Common myeloid progenitor, CD34-positive (primary cell): ENCODE measurements around the gene MKI67.

Experiments
- CTCF ChIA-PET: fragments of 350-600 bp; sonication (Branson Sonifier 250); formaldehyde crosslinking; loops from one replicate; lab custom pipeline; 2021; ENCODE audit warnings: antibody characterized with exemption; lab: Charles Lee
- POLR2A ChIA-PET: fragments of 350-600 bp; sonication (Branson Sonifier 250); formaldehyde crosslinking; loops from one replicate; lab custom pipeline; 2021; ENCODE audit warnings: antibody characterized with exemption; lab: Charles Lee
- DNase-seq, 3 donors: peaks; one replicate each; pipeline versions ENCODE4 v3.0.0 to v3.0.0-alpha.2; 2013
- H3K27ac ChIP-seq, 2 experiments: 1 replicate in 1 of 2; 2 replicates in 1 of 2; pipeline ENCODE4 v1.7.0; 2013; ENCODE audit warnings: inconsistent platforms in 2 of 2, low read length in 2 of 2, mild to moderate bottlenecking in 2 of 2, low read depth in 1 of 2, moderate library complexity in 1 of 2; ENCODE audit not compliant: severe bottlenecking in 2 of 2, insufficient read depth in 1 of 2, poor library complexity in 1 of 2
- H3K27me3 ChIP-seq, 5 experiments: replicated peaks in 2 of 5; 1 replicate in 3 of 5; 2 replicates in 2 of 5; pipeline versions ENCODE4 v1.6.1 to v1.7.0; 2013; ENCODE audit warnings: low read length in 4 of 5, mild to moderate bottlenecking in 2 of 5, moderate library complexity in 2 of 5, inconsistent platforms in 1 of 5; ENCODE audit not compliant: insufficient read depth in 5 of 5, control insufficient read depth in 4 of 5
- H3K36me3 ChIP-seq, 4 experiments: 1 replicate in 2 of 4; 2 replicates in 2 of 4; pipeline versions ENCODE4 v1.6.1 to v1.7.0; 2013; ENCODE audit warnings: low read length in 3 of 4, control low read depth in 1 of 4, mild to moderate bottlenecking in 1 of 4; ENCODE audit not compliant: control insufficient read depth in 4 of 4, insufficient read depth in 4 of 4
- H3K4me1 ChIP-seq, 4 experiments: 1 replicate in 3 of 4; 2 replicates in 1 of 4; pipeline versions ENCODE4 v1.6.1 to v1.7.1; 2013; ENCODE audit warnings: low read length in 3 of 4, mild to moderate bottlenecking in 3 of 4, control low read depth in 1 of 4, inconsistent platforms in 1 of 4, moderate library complexity in 1 of 4; ENCODE audit not compliant: control insufficient read depth in 4 of 4, insufficient read depth in 4 of 4; ENCODE audit errors: control extremely low read depth in 1 of 4
- H3K4me3 ChIP-seq, 7 experiments: 1 replicate in 4 of 7; 2 replicates in 3 of 7; pipeline versions ENCODE4 v1.5.1 to v1.7.0; 2013; ENCODE audit warnings: mild to moderate bottlenecking in 7 of 7, low read length in 6 of 7, moderate library complexity in 6 of 7, inconsistent platforms in 2 of 7, low read depth in 2 of 7, control low read depth in 1 of 7; ENCODE audit not compliant: insufficient read depth in 4 of 7, control insufficient read depth in 1 of 7; ENCODE audit errors: extremely low read depth in 1 of 7
- H3K9me3 ChIP-seq, 5 experiments: 1 replicate in 4 of 5; 2 replicates in 1 of 5; pipeline versions ENCODE4 v1.6.1 to v1.7.1; 2013; ENCODE audit warnings: low read length in 4 of 5, mild to moderate bottlenecking in 2 of 5, inconsistent platforms in 1 of 5, low read depth in 1 of 5, moderate library complexity in 1 of 5; ENCODE audit not compliant: control insufficient read depth in 4 of 5, insufficient read depth in 2 of 5; ENCODE audit errors: control extremely low read depth in 1 of 5
- WGBS: methylation state at CpG from one replicate; pipeline ENCODE4 v1.1.5; 2013; ENCODE audit not compliant: insufficient coverage; 5-methylcytosine and 5-hydroxymethylcytosine counted together

The MKI67 gene

GRCh38 chr10:128050121-128050516 is 76.1 kb downstream of the MKI67 start:
- Histone ChIP-seq H3K27ac (no peak overlapping the region), H3K27me3 (no peaks in the 10 kb centered on the region), H3K36me3 (peaks cover 2 to 46% (median 30%) of the 10 kb centered on the region in 4 experiments), H3K4me1 (peaks cover 33 to 75% (median 45%) of the 10 kb centered on the region in 4 experiments), H3K9me3 (no peaks in the 10 kb centered on the region), H3K4me3 (no peak overlapping the region)
- ChIA-PET CTCF (interaction anchor here (6.9 to 17.7 kb wide), 2 partner anchors 15 to 17 kb away, joined by 77 to 288 read pairs; no protein-coding TSS in a partner anchor), POLR2A (interaction anchor here (7.9 kb wide), 1 partner anchor 12 kb away, joined by 102 read pairs; no protein-coding TSS in a partner anchor)
- no peak for DNase-seq
- WGBS = 70% methylated on average over 1 of the region's 1 CpG

GRCh38 chr10:128049226-128050120 is 76.8 kb downstream of the MKI67 start:
- Histone ChIP-seq H3K36me3 (peaks cover 2 to 39% (median 26%) of the 10 kb centered on the region in 4 experiments), H3K27ac (peak overlapping the region in 1 of 2 experiments; percentile 91), H3K4me3 (peak overlapping the region in 5 of 7 experiments; percentile 58 to 84 (median 67)), H3K4me1 (peaks cover 33 to 76% (median 46%) of the 10 kb centered on the region in 4 experiments), H3K27me3 (no peaks in the 10 kb centered on the region), H3K9me3 (no peaks in the 10 kb centered on the region)
- ChIA-PET POLR2A (interaction anchor here (2.2 to 7.9 kb wide), 2 partner anchors 13 to 14 kb away, joined by 13 to 102 read pairs; no protein-coding TSS in a partner anchor), CTCF (interaction anchor here (1.2 to 17.7 kb wide), 4 partner anchors 14 to 143 kb away, joined by 3 to 288 read pairs (median 42); partner anchors contain the start of gene PTPRE)
- 90% methylated on average over 21 of the region's 23 CpGs for WGBS
- peak in 2 of 3 donors; percentile 56 to 70 for DNase-seq

DNA sequence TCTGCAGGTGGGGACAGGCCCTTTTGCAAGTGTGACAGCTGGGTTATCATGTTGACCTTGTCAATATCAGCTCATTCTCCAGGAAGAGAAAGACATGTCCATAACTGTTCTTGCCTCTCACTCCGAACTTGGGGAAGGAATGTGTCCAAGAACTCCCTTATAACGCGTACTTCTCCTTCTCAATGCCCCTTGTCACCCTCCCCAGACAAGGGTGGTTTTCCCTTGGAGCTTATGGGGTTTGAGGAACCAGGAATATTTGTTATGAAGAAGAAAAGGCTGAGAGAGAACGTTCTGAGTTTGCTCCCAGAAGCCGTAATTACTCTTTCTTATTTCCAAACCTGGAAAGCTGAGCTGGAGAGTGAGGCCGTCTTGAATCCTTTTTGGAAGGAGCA is 77.4 kb downstream of the MKI67 start:
- Histone ChIP-seq H3K27me3 (no peaks in the 10 kb centered on the region), H3K27ac (peak overlapping the region; percentile 84 to 91), H3K9me3 (no peaks in the 10 kb centered on the region), H3K4me1 (peaks cover 33 to 71% (median 46%) of the 10 kb centered on the region in 4 experiments), H3K36me3 (peaks cover 2 to 34% (median 24%) of the 10 kb centered on the region in 4 experiments), H3K4me3 (peak overlapping the region in 6 of 7 experiments; percentile 57 to 84 (median 66))
- CTCF ChIA-PET = interaction anchor here (0.8 to 17.7 kb wide), 5 partner anchors 13 to 142 kb away, joined by 3 to 288 read pairs (median 7); partner anchors contain the start of gene PTPRE
- WGBS = 90% methylated on average over 3 of the region's 6 CpGs
- DNase-seq = no peak
- POLR2A ChIA-PET = interaction anchor here (0.7 to 7.9 kb wide), 3 partner anchors 13 to 27 kb away, joined by 3 to 102 read pairs (median 13); no protein-coding TSS in a partner anchor

GRCh38 chr10:128047991-128048818 is 78.0 kb downstream of the MKI67 start:
- POLR2A ChIA-PET = interaction anchor here (0.7 to 7.9 kb wide), 5 partner anchors 13 to 28 kb away, joined by 3 to 102 read pairs (median 3); no protein-coding TSS in a partner anchor
- CTCF ChIA-PET = interaction anchor here (0.8 to 17.7 kb wide), 7 partner anchors 13 to 141 kb away, joined by 3 to 288 read pairs (median 6); partner anchors contain the start of gene PTPRE
- peak; percentile 59 to 89 (median 81) for DNase-seq
- Histone ChIP-seq H3K27ac (peak overlapping the region; percentile 84 to 91), H3K36me3 (peaks cover 2 to 30% (median 22%) of the 10 kb centered on the region in 4 experiments), H3K4me1 (peaks cover 33 to 70% (median 46%) of the 10 kb centered on the region in 4 experiments), H3K27me3 (no peaks in the 10 kb centered on the region), H3K9me3 (no peaks in the 10 kb centered on the region), H3K4me3 (peak overlapping the region in 6 of 7 experiments; percentile 57 to 84 (median 66))
- WGBS = 9% methylated on average over 14 of the region's 21 CpGs

- H3K27ac ChIP-seq = peak overlapping the region; percentile 84 to 91
- POLR2A ChIA-PET = interaction anchor here (0.8 to 7.9 kb wide), 4 partner anchors 12 to 28 kb away, joined by 3 to 102 read pairs (median 8); no protein-coding TSS in a partner anchor
- 3% methylated on average over 13 of the region's 17 CpGs for WGBS
Measured at GRCh38 chr10:128047351-128047750, 78.9 kb downstream of the MKI67 start.

DNA sequence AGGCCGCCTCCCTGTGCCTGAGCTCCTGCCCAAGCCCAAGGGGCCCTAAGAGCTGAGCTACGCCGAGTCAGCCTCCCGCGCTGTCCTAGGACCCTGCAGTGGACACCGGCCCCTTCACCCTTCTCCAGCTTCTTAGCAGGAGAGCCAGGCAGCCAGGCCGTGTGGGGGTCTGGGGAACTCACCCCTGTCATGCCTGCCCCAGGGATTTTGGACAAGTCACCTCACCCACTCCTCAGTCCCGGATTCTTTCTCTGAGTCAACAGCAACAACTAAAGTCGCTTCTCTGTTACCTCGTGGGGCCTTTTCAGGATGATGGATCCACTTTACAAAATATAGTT is 79.3 kb downstream of the MKI67 start:
- DNase-seq = no peak
- POLR2A ChIA-PET = interaction anchor here (0.8 to 7.9 kb wide), 3 partner anchors 11 to 28 kb away, joined by 3 to 102 read pairs (median 13); no protein-coding TSS in a partner anchor
- Histone ChIP-seq H3K4me1 (peaks cover 32 to 68% (median 46%) of the 10 kb centered on the region in 4 experiments), H3K27ac (peak overlapping the region; percentile 84 to 91), H3K36me3 (peaks cover 2 to 19% (median 13%) of the 10 kb centered on the region in 4 experiments), H3K9me3 (no peaks in the 10 kb centered on the region), H3K27me3 (no peaks in the 10 kb centered on the region), H3K4me3 (peak overlapping the region in 4 of 7 experiments; percentile 57 to 84 (median 70))
- CTCF ChIA-PET = interaction anchor here (6.9 to 17.7 kb wide), 2 partner anchors 12 to 20 kb away, joined by 77 to 288 read pairs; no protein-coding TSS in a partner anchor
- 85% methylated on average over 10 of the region's 10 CpGs for WGBS

More at GRCh38 chr10:128047351-128047750, 78.9 kb downstream of the MKI67 start:
- peaks cover 33 to 70% (median 46%) of the 10 kb centered on the region in 4 experiments for H3K4me1 ChIP-seq
- CTCF ChIA-PET = interaction anchor here (0.8 to 17.7 kb wide), 4 partner anchors 12 to 30 kb away, joined by 3 to 288 read pairs (median 42); no protein-coding TSS in a partner anchor
- no peaks in the 10 kb centered on the region for H3K9me3 ChIP-seq
- H3K4me3 ChIP-seq = peak overlapping the region in 6 of 7 experiments; percentile 57 to 84 (median 66)
- peak; percentile 79 to 90 (median 86) for DNase-seq
- no peaks in the 10 kb centered on the region for H3K27me3 ChIP-seq
- H3K36me3 ChIP-seq = peaks cover 2 to 23% (median 17%) of the 10 kb centered on the region in 4 experiments
